H9 (cell line): Measurements from ENCODE around the gene STX16. TPM values are rescaled to one million over a fixed set of nuclear protein-coding genes. Genes with fewer than 3 reads are reported as not detected.

Experiments
- DNase-seq: peaks from one replicate; pipeline ENCODE4 v3.0.0-alpha.2; 2017
- H2AFZ ChIP-seq: one replicate; pipeline ENCODE4 v1.6.1; 2013; ENCODE audit warnings: mild to moderate bottlenecking, low read length, control low read depth, moderate library complexity
- H2AK5ac ChIP-seq: 2 replicates; pipeline ENCODE4 v1.6.1; 2013; ENCODE audit warnings: low read length, control low read depth, mixed read lengths; ENCODE audit not compliant: insufficient read length
- H2BK120ac ChIP-seq: one replicate; pipeline ENCODE4 v1.6.1; 2013; ENCODE audit warnings: low read depth, mild to moderate bottlenecking, low read length, control low read depth, inconsistent platforms; ENCODE audit not compliant: poor library complexity, severe bottlenecking
- H2BK12ac ChIP-seq: 2 replicates; pipeline ENCODE4 v1.6.1; 2013; ENCODE audit warnings: low read length, control low read depth, mixed read lengths, low read depth; ENCODE audit not compliant: insufficient read length
- H2BK15ac ChIP-seq: 2 replicates; pipeline ENCODE4 v1.6.1; 2013; ENCODE audit warnings: low read depth, low read length, control low read depth
- H2BK20ac ChIP-seq: one replicate; pipeline ENCODE4 v1.6.1; 2013; ENCODE audit warnings: low read depth, mild to moderate bottlenecking, low read length, control low read depth, inconsistent platforms; ENCODE audit not compliant: poor library complexity, severe bottlenecking
- H2BK5ac ChIP-seq: 2 replicates; pipeline ENCODE4 v1.6.1; 2013; ENCODE audit warnings: low read length, control low read depth, mixed read lengths; ENCODE audit not compliant: insufficient read length
- H3K14ac ChIP-seq: 2 replicates; pipeline ENCODE4 v1.6.1; 2013; ENCODE audit warnings: low read length, control low read depth; ENCODE audit not compliant: insufficient read depth
- H3K18ac ChIP-seq: 2 replicates; pipeline ENCODE4 v1.6.1; 2013; ENCODE audit warnings: low read depth, mild to moderate bottlenecking, mixed read lengths, low read length, control low read depth; ENCODE audit not compliant: insufficient read length
- H3K23ac ChIP-seq: 2 replicates; pipeline ENCODE4 v1.6.1; 2013; ENCODE audit warnings: low read length, control low read depth, mixed read lengths, low read depth; ENCODE audit not compliant: insufficient read length
- H3K23me2 ChIP-seq: 2 replicates; pipeline ENCODE4 v1.6.1; 2013; ENCODE audit warnings: low read depth, mild to moderate bottlenecking, mixed read lengths, low read length, control low read depth; ENCODE audit not compliant: insufficient read length, poor library complexity, severe bottlenecking
- H3K27ac ChIP-seq: 2 replicates; pipeline ENCODE4 v1.5.1; 2013; ENCODE audit warnings: low read length, control low read depth, mixed read lengths, low read depth; ENCODE audit not compliant: insufficient read length
- H3K27me3 ChIP-seq: 2 replicates; pipeline ENCODE4 v1.6.1; 2013; ENCODE audit warnings: low read length, control low read depth, inconsistent platforms; ENCODE audit not compliant: insufficient read depth
- H3K4ac ChIP-seq: 2 replicates; pipeline ENCODE4 v1.6.1; 2013; ENCODE audit warnings: low read depth, mild to moderate bottlenecking, control low read depth, inconsistent platforms, low read length, moderate library complexity
- H3K4me1 ChIP-seq: 2 replicates; pipeline ENCODE4 v1.6.1; 2013; ENCODE audit warnings: low read length, control low read depth, inconsistent platforms; ENCODE audit not compliant: insufficient read depth
- H3K4me2 ChIP-seq: 2 replicates; pipeline ENCODE4 v1.6.1; 2013; ENCODE audit warnings: low read length, control low read depth, mixed read lengths; ENCODE audit not compliant: insufficient read length, insufficient read depth
- H3K56ac ChIP-seq: 2 replicates; pipeline ENCODE4 v1.6.1; 2013; ENCODE audit warnings: low read depth, mild to moderate bottlenecking, mixed read lengths, low read length, control low read depth; ENCODE audit not compliant: insufficient read length
- H3K79me1 ChIP-seq: 2 replicates; pipeline ENCODE4 v1.6.1; 2013; ENCODE audit warnings: low read depth, mild to moderate bottlenecking, moderate library complexity, low read length, control low read depth, inconsistent platforms; ENCODE audit not compliant: insufficient read depth, poor library complexity, severe bottlenecking
- H3K79me2 ChIP-seq: 2 replicates; pipeline ENCODE4 v1.6.1; 2013; ENCODE audit warnings: low read length, control low read depth, inconsistent platforms; ENCODE audit not compliant: insufficient read depth
- H3K9ac ChIP-seq: 2 replicates; pipeline ENCODE4 v1.6.1; 2013; ENCODE audit warnings: low read length, control low read depth, mixed read lengths; ENCODE audit not compliant: insufficient read length; ENCODE audit errors: extremely low read depth
- H3K9me3 ChIP-seq: one replicate; pipeline ENCODE4 v1.6.1; 2013; ENCODE audit warnings: low read depth, low read length, inconsistent platforms; ENCODE audit not compliant: control insufficient read depth
- H3T11ph ChIP-seq: one replicate; pipeline ENCODE4 v1.6.1; 2013; ENCODE audit warnings: mild to moderate bottlenecking, low read length, control low read depth, inconsistent platforms
- H4K20me1 ChIP-seq: one replicate; pipeline ENCODE4 v1.6.1; 2013; ENCODE audit not compliant: control insufficient read depth, insufficient read length, insufficient read depth
- H4K5ac ChIP-seq: 2 replicates; pipeline ENCODE4 v1.6.1; 2013; ENCODE audit warnings: low read depth, mild to moderate bottlenecking, mixed read lengths, low read length, control low read depth; ENCODE audit not compliant: insufficient read length
- H4K8ac ChIP-seq: replicated peaks from 2 replicates; pipeline ENCODE4 v1.6.1; 2013; ENCODE audit warnings: low read length, control low read depth, mixed read lengths, low read depth; ENCODE audit not compliant: insufficient read length
- H4K91ac ChIP-seq: 2 replicates; pipeline ENCODE4 v1.6.1; 2013; ENCODE audit warnings: low read depth, mild to moderate bottlenecking, moderate library complexity, mixed read lengths, low read length, control low read depth; ENCODE audit not compliant: insufficient read length
- H3K27ac Mint-ChIP-seq, 3 experiments: 2 replicates in 2 of 3; 3 replicates in 1 of 3; pipeline ENCODE4 v1.8.0; 2020 to 2021; ENCODE audit warnings: mixed read lengths in 3 of 3, mild to moderate bottlenecking in 1 of 3, moderate library complexity in 1 of 3
- H3K27me3 Mint-ChIP-seq: 2 replicates; pipeline ENCODE4 v1.8.0; 2021; ENCODE audit warnings: low read depth, mild to moderate bottlenecking, moderate library complexity, mixed read lengths
- H3K36me3 Mint-ChIP-seq, 3 experiments: 2 replicates in 2 of 3; 3 replicates in 1 of 3; pipeline ENCODE4 v1.8.0; 2020 to 2021; ENCODE audit warnings: low read depth in 3 of 3, mixed read lengths in 3 of 3; ENCODE audit not compliant: insufficient read depth in 1 of 3
- H3K4me1 Mint-ChIP-seq, 2 experiments: 2 replicates each; pipeline ENCODE4 v1.8.0; 2020; ENCODE audit warnings: mixed read lengths in 2 of 2
- H3K4me3 Mint-ChIP-seq, 2 experiments: 2 replicates in 1 of 2; 3 replicates in 1 of 2; pipeline ENCODE4 v1.8.0; 2020 to 2021; ENCODE audit warnings: mild to moderate bottlenecking in 2 of 2, mixed read lengths in 2 of 2, moderate library complexity in 1 of 2
- H3K9me3 Mint-ChIP-seq, 2 experiments: 2 replicates in 1 of 2; 3 replicates in 1 of 2; pipeline ENCODE4 v1.8.0; 2020; ENCODE audit warnings: mild to moderate bottlenecking in 2 of 2, mixed read lengths in 2 of 2, moderate library complexity in 1 of 2
- WGBS: extraction: QIAGEN DNeasy Blood & Tissue Kit; methylation state at CpG from one replicate; pipeline ENCODE4 v1.1.7; 2013; ENCODE audit warnings: missing lambda C conversion rate, low lambda C conversion rate, mixed read lengths; ENCODE audit not compliant: insufficient read length; ENCODE audit errors: extremely low coverage; 5-methylcytosine and 5-hydroxymethylcytosine counted together
- total RNA-seq: library from RNA; stranded (reverse); gene quantifications from 2 replicates; pipeline ENCODE4 v1.2.1, GENCODE V29; 2021
- TF ChIP-seq, protein P1 (sequence below): fragments of 200-600 bp; sonication (generic); conservative IDR thresholded peaks from 3 replicates; pipeline ENCODE4 v1.8.0; 2021; ENCODE audit warnings: antibody characterized with exemption, mild to moderate bottlenecking

The STX16 gene
- total RNA-seq, 1 experiment from 2014 or later: 87.8 TPM

DNA sequence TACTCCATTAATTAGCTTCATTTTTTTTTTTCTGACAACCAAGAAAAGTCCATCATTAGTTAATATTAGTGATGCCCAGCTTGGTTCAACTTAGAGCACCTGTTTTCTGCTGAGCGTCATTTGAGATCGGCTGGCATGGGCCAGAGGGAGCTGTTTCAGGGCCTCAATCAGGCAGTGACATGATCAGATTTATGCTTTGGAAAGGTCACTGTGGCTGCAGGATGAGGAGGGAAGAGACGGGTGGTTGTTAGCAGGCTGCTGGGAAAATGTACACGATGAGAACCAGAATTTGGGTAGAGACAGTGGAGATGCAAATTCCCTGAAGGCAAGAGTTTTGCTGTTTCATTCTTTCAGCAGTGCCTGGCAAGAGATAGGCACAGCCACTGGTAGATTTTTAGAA, 4.4 kb upstream of the STX16 start:
- no peak overlapping the region for H2BK120ac ChIP-seq
- TF ChIP-seq, protein P1, sequence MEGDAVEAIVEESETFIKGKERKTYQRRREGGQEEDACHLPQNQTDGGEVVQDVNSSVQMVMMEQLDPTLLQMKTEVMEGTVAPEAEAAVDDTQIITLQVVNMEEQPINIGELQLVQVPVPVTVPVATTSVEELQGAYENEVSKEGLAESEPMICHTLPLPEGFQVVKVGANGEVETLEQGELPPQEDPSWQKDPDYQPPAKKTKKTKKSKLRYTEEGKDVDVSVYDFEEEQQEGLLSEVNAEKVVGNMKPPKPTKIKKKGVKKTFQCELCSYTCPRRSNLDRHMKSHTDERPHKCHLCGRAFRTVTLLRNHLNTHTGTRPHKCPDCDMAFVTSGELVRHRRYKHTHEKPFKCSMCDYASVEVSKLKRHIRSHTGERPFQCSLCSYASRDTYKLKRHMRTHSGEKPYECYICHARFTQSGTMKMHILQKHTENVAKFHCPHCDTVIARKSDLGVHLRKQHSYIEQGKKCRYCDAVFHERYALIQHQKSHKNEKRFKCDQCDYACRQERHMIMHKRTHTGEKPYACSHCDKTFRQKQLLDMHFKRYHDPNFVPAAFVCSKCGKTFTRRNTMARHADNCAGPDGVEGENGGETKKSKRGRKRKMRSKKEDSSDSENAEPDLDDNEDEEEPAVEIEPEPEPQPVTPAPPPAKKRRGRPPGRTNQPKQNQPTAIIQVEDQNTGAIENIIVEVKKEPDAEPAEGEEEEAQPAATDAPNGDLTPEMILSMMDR: no peak
- Mint-ChIP-seq H3K36me3 (peaks cover 0 to 5% (median 2%) of the 10 kb centered on the region in 3 experiments; a peak in 5 of 7 replicates), H3K4me3 (no peak overlapping the region), H3K4me1 (peaks cover 12% of the 10 kb centered on the region in 2 experiments), H3K9me3 (no peaks in the 10 kb centered on the region; a peak in 1 of 5 replicates), H3K27me3 (peaks cover 2% of the 10 kb centered on the region), H3K27ac (no peak overlapping the region)
- peaks cover 2% of the 10 kb centered on the region for H4K20me1 ChIP-seq
- H3K4me1 ChIP-seq: no peaks in the 10 kb centered on the region
- no peak for DNase-seq
- H2AK5ac ChIP-seq: no peak overlapping the region
- no peak overlapping the region for H3K14ac ChIP-seq
- H4K91ac ChIP-seq: no peak overlapping the region
- no peak overlapping the region for H3K4ac ChIP-seq
- H3K27me3 ChIP-seq: no peaks in the 10 kb centered on the region; the same call in 1 of the 2 replicates
- H3K79me2 ChIP-seq: 0 out of 2 replicates have a peak, but pooled peaks cover 2% of the 10 kb centered on the region
- H3T11ph ChIP-seq: no peak overlapping the region
- H3K23me2 ChIP-seq: peaks cover 14% of the 10 kb centered on the region
- H3K18ac ChIP-seq: no peak overlapping the region
- H3K27ac ChIP-seq: no peak overlapping the region
- H2BK15ac ChIP-seq: no peak overlapping the region
- H4K8ac ChIP-seq: no peak overlapping the region
- no CpG with 5 or more reads among the region's 4 CpGs for WGBS
- H2BK20ac ChIP-seq: no peak overlapping the region
- no peak overlapping the region for H3K23ac ChIP-seq
- no peak overlapping the region for H4K5ac ChIP-seq
- no peak overlapping the region for H3K56ac ChIP-seq
- no peak overlapping the region for H3K4me2 ChIP-seq
- no peak overlapping the region for H3K9ac ChIP-seq
- no peaks in the 10 kb centered on the region for H3K79me1 ChIP-seq
- no peak overlapping the region for H2BK5ac ChIP-seq
- H3K9me3 ChIP-seq: no peaks in the 10 kb centered on the region
- H2AFZ ChIP-seq: no peak overlapping the region
- no peak overlapping the region for H2BK12ac ChIP-seq
